HFF-Myc (cell line): Measurements from ENCODE around the gene NEK1.
A peak's percentile ranks its signal among the peaks of the same experiment; 100 is the strongest.

ENCODE experiments used
- DNase-seq: peaks from one replicate; pipeline ENCODE4 v3.0.0-alpha.2; 2011; ENCODE audit warnings: low read depth; ENCODE audit errors: extremely low read depth
- H3K4me3 ChIP-seq: replicated peaks from 2 replicates; pipeline ENCODE4 v1.5.1; 2011; ENCODE audit warnings: low read depth, mild to moderate bottlenecking, control low read depth, low read length
- TF ChIP-seq, protein P1 (sequence below): IDR thresholded peaks from 2 replicates; pipeline ENCODE4 v1.5.1; 2012; ENCODE audit warnings: mild to moderate bottlenecking, low read depth, low read length, control low read depth; ENCODE audit errors: missing control alignments

The NEK1 gene

GRCh38 chr4:169346840-169347239 is 265.5 kb downstream of the NEK1 start:
- DNase-seq, result no peak
- no peak overlapping the region for H3K4me3 ChIP-seq
- TF ChIP-seq, protein P1, sequence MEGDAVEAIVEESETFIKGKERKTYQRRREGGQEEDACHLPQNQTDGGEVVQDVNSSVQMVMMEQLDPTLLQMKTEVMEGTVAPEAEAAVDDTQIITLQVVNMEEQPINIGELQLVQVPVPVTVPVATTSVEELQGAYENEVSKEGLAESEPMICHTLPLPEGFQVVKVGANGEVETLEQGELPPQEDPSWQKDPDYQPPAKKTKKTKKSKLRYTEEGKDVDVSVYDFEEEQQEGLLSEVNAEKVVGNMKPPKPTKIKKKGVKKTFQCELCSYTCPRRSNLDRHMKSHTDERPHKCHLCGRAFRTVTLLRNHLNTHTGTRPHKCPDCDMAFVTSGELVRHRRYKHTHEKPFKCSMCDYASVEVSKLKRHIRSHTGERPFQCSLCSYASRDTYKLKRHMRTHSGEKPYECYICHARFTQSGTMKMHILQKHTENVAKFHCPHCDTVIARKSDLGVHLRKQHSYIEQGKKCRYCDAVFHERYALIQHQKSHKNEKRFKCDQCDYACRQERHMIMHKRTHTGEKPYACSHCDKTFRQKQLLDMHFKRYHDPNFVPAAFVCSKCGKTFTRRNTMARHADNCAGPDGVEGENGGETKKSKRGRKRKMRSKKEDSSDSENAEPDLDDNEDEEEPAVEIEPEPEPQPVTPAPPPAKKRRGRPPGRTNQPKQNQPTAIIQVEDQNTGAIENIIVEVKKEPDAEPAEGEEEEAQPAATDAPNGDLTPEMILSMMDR, result no peak

GRCh38 chr4:169345316-169345721 is 267.1 kb downstream of the NEK1 start:
- peak; percentile 29 for DNase-seq

More at GRCh38 chr4:169345316-169345721, 267.1 kb downstream of the NEK1 start:
- H3K4me3 ChIP-seq, result no peak overlapping the region
- TF ChIP-seq, protein P1, result no peak
